Brain microvascular endothelial cell (primary cell): Measurements from ENCODE around the gene CCL22.
"Not testable (repeated sequence)": the region's sequence is repeated elsewhere in the genome, so short reads cannot be mapped to it uniquely, and the experiment has no call there.

Source experiments
- DNase-seq: peaks from one replicate; pipeline ENCODE4 v3.0.0-alpha.2; 2020
- H3K27ac ChIP-seq: fragments of 250-450 bp; sonication (Bioruptor Pico); 2 replicates; pipeline ENCODE4 v1.5.1; 2020; ENCODE audit warnings: mild to moderate bottlenecking, moderate library complexity
- H3K27me3 ChIP-seq: fragments of 250-450 bp; sonication (Bioruptor Pico); replicated peaks from 2 replicates; pipeline ENCODE4 v1.5.1; 2020; ENCODE audit warnings: mild to moderate bottlenecking
- H3K36me3 ChIP-seq: fragments of 250-450 bp; sonication (Bioruptor Pico); replicated peaks from 2 replicates; pipeline ENCODE4 v1.5.1; 2020; ENCODE audit warnings: mild to moderate bottlenecking
- H3K4me3 ChIP-seq: 2 replicates; pipeline ENCODE4 v1.5.1; 2011; ENCODE audit warnings: low read depth, mild to moderate bottlenecking, control low read depth, low read length, moderate library complexity
- CTCF ChIP-seq: IDR thresholded peaks from 2 replicates; pipeline ENCODE4 v1.5.1; 2011; ENCODE audit warnings: low read depth, mild to moderate bottlenecking, moderate library complexity, low read length, control low read depth, inconsistent platforms; ENCODE audit errors: missing control alignments
- in situ Hi-C: cut with HindIII; loops from 2 replicates; pipeline ENCODE4 v1.10.0; 2017; ENCODE audit warnings: low sequenced_read_pairs, low pct_ligation_motif_present

Gene CCL22

GRCh38 chr16:57343221-57343620 lies 15.4 kb upstream of the CCL22 start:
- Histone ChIP-seq H3K27ac (no peak overlapping the region), H3K4me3 (no peak overlapping the region), H3K36me3 (no peaks in the 10 kb centered on the region), H3K27me3 (peaks cover 2% of the 10 kb centered on the region)
- no peak for TF ChIP-seq CTCF
- DNase-seq, result no peak
- in situ Hi-C loops, result no loop called here

- H3K27me3 ChIP-seq, H3K27ac ChIP-seq, H3K36me3 ChIP-seq, H3K4me3 ChIP-seq, DNase-seq, in situ Hi-C loops: not testable (repeated sequence)
Measured at GRCh38 chr16:57344094-57344493, 14.5 kb upstream of the CCL22 start.

GRCh38 chr16:57345021-57345420 lies 13.6 kb upstream of the CCL22 start:
- no peaks in the 10 kb centered on the region for H3K36me3 ChIP-seq
- H3K27me3 ChIP-seq, result peaks cover 6% of the 10 kb centered on the region
- H3K4me3 ChIP-seq, result no peak overlapping the region
- DNase-seq, result no peak
- H3K27ac ChIP-seq, result no peak overlapping the region
- TF ChIP-seq CTCF, result no peak
- in situ Hi-C loops, result no loop called here

GRCh38 chr16:57345666-57346204 lies 12.8 kb upstream of the CCL22 start:
- Histone ChIP-seq H3K4me3 (no peak overlapping the region), H3K27ac (no peak overlapping the region), H3K36me3 (no peaks in the 10 kb centered on the region), H3K27me3 (peaks cover 6% of the 10 kb centered on the region)
- no peak for DNase-seq
- no peak for TF ChIP-seq CTCF
- in situ Hi-C loops, result no loop called here

GRCh38 chr16:57347858-57348257 lies 10.7 kb upstream of the CCL22 start:
- Histone ChIP-seq H3K36me3 (no peaks in the 10 kb centered on the region), H3K4me3 (no peak overlapping the region), H3K27me3 (peaks cover 6% of the 10 kb centered on the region), H3K27ac (no peak overlapping the region)
- no peak for TF ChIP-seq CTCF
- in situ Hi-C loops, result no loop called here
- DNase-seq, result no peak

- in situ Hi-C loops, result no loop called here
Measured at GRCh38 chr16:57348327-57348726, 10.3 kb upstream of the CCL22 start.

More at GRCh38 chr16:57348327-57348726, 10.3 kb upstream of the CCL22 start:
- no peak overlapping the region for H3K27ac ChIP-seq
- TF ChIP-seq CTCF, result no peak
- H3K4me3 ChIP-seq, result no peak overlapping the region
- H3K27me3 ChIP-seq, result peaks cover 6% of the 10 kb centered on the region
- DNase-seq, result no peak
- no peaks in the 10 kb centered on the region for H3K36me3 ChIP-seq
